WTC11 (cell line): Measurements from ENCODE around the gene EXTL1. TPM values are rescaled to one million over a fixed set of nuclear protein-coding genes. Genes with fewer than 3 reads are reported as not detected.
A peak's percentile ranks its signal among the peaks of the same experiment; 100 is the strongest.

Experiments
- ATAC-seq: fragments of 200-7000 bp; cut with Tn5 transposase; 2 replicates; pipeline ENCODE4 v1.10.0; 2021; ENCODE audit warnings: mild to moderate bottlenecking, moderate library complexity
- CTCF ChIA-PET: fragments of 300-600 bp; sonication (Branson Sonifier 250); formaldehyde crosslinking; loops from one replicate; lab custom pipeline; 2021; ENCODE audit warnings: antibody characterized with exemption; lab: Charles Lee
- POLR2A ChIA-PET: fragments of 350-600 bp; sonication (Branson Sonifier 250); formaldehyde crosslinking; loops from one replicate; lab custom pipeline; 2021; ENCODE audit warnings: antibody characterized with exemption; lab: Charles Lee
- DNase-seq: peaks from one replicate; pipeline ENCODE4 v3.0.0; 2021; ENCODE audit warnings: low spot score
- H3K27ac Mint-ChIP-seq: 2 replicates; pipeline ENCODE4 v1.8.0; 2021; ENCODE audit warnings: mixed read lengths
- H3K27me3 Mint-ChIP-seq: 2 replicates; pipeline ENCODE4 v1.8.0; 2021; ENCODE audit warnings: low read depth, mild to moderate bottlenecking, moderate library complexity, mixed read lengths
- H3K36me3 Mint-ChIP-seq: 2 replicates; pipeline ENCODE4 v1.8.0; 2021; ENCODE audit warnings: mixed read lengths
- H3K4me1 Mint-ChIP-seq: 2 replicates; pipeline ENCODE4 v1.8.0; 2022; ENCODE audit warnings: mixed read lengths
- H3K4me3 Mint-ChIP-seq: 2 replicates; pipeline ENCODE4 v1.8.0; 2021; ENCODE audit warnings: mild to moderate bottlenecking, moderate library complexity, mixed read lengths
- H3K9me3 Mint-ChIP-seq: 2 replicates; pipeline ENCODE4 v1.8.0; 2021; ENCODE audit warnings: mixed read lengths
- AR ChIP-seq: fragments of 250-450 bp; sonication (Bioruptor Pico); IDR thresholded peaks from 2 replicates; pipeline ENCODE4 v1.9.0; 2021; ENCODE audit warnings: mild to moderate bottlenecking
- CDX4 ChIP-seq: fragments of 250-450 bp; sonication (Bioruptor Pico); IDR thresholded peaks from 2 replicates; pipeline ENCODE4 v1.9.0; 2021; ENCODE audit warnings: moderate library complexity, mild to moderate bottlenecking, inconsistent platforms, borderline replicate concordance
- EMX1 ChIP-seq: fragments of 250-450 bp; sonication (Bioruptor Pico); IDR thresholded peaks from 2 replicates; pipeline ENCODE4 v1.8.0; 2021; ENCODE audit warnings: mild to moderate bottlenecking
- FOXJ3 ChIP-seq: sonication (generic); formaldehyde crosslinking; IDR thresholded peaks from 2 replicates; pipeline ENCODE4 v1.9.0; 2021; ENCODE audit warnings: missing genetic modification reagents, mild to moderate bottlenecking, borderline replicate concordance
- FOXP4 ChIP-seq: sonication (generic); formaldehyde crosslinking; IDR thresholded peaks from 2 replicates; pipeline ENCODE4 v1.8.0; 2022; ENCODE audit warnings: mild to moderate bottlenecking, missing genetic modification reagents
- GABPB1 ChIP-seq: sonication (generic); formaldehyde crosslinking; IDR thresholded peaks from 2 replicates; pipeline ENCODE4 v1.8.1; 2023; ENCODE audit warnings: mild to moderate bottlenecking, missing genetic modification reagents
- GRHL2 ChIP-seq: fragments of 250-450 bp; sonication (Bioruptor Pico); IDR thresholded peaks from 2 replicates; pipeline ENCODE4 v1.8.0; 2022; ENCODE audit warnings: mild to moderate bottlenecking, moderate library complexity; ENCODE audit not compliant: insufficient replicate concordance, severe bottlenecking
- NFYB ChIP-seq: sonication (generic); formaldehyde crosslinking; conservative IDR thresholded peaks from 2 replicates; pipeline ENCODE4 v1.8.0; 2022; ENCODE audit warnings: low read depth, missing genetic modification reagents
- NR1H2 ChIP-seq: sonication (generic); formaldehyde crosslinking; IDR thresholded peaks from 2 replicates; pipeline ENCODE4 v1.9.0; 2021; ENCODE audit warnings: mild to moderate bottlenecking, moderate library complexity, missing genetic modification reagents
- NR2C2 ChIP-seq: sonication (generic); formaldehyde crosslinking; IDR thresholded peaks from 2 replicates; pipeline ENCODE4 v1.8.0; 2022; ENCODE audit warnings: mild to moderate bottlenecking, missing genetic modification reagents
- SMAD3 ChIP-seq: sonication (generic); formaldehyde crosslinking; IDR thresholded peaks from 2 replicates; pipeline ENCODE4 v1.8.0; 2022; ENCODE audit warnings: missing genetic modification reagents, mild to moderate bottlenecking, borderline replicate concordance
- SP1 ChIP-seq: sonication (generic); formaldehyde crosslinking; conservative IDR thresholded peaks from 2 replicates; pipeline ENCODE4 v1.8.1; 2022; ENCODE audit warnings: missing genetic modification reagents
- TEAD1 ChIP-seq: sonication (generic); formaldehyde crosslinking; IDR thresholded peaks from 2 replicates; pipeline ENCODE4 v1.8.0; 2022; ENCODE audit warnings: mild to moderate bottlenecking, missing genetic modification reagents
- TEAD4 ChIP-seq: sonication (generic); formaldehyde crosslinking; IDR thresholded peaks from 2 replicates; pipeline ENCODE4 v1.8.0; 2022; ENCODE audit warnings: mild to moderate bottlenecking, missing genetic modification reagents
- USF2 ChIP-seq: sonication (generic); formaldehyde crosslinking; IDR thresholded peaks from 2 replicates; pipeline ENCODE4 v1.8.1; 2023; ENCODE audit warnings: mild to moderate bottlenecking, missing genetic modification reagents, moderate library complexity
- ZBTB21 ChIP-seq: sonication (generic); formaldehyde crosslinking; IDR thresholded peaks from 2 replicates; pipeline ENCODE4 v1.8.1; 2023; ENCODE audit warnings: mild to moderate bottlenecking, missing genetic modification reagents, borderline replicate concordance
- ZNF281 ChIP-seq: sonication (generic); formaldehyde crosslinking; IDR thresholded peaks from 2 replicates; pipeline ENCODE4 v1.8.0; 2023; ENCODE audit warnings: mild to moderate bottlenecking, missing genetic modification reagents
- ZNF317 ChIP-seq: sonication (generic); formaldehyde crosslinking; IDR thresholded peaks from 2 replicates; pipeline ENCODE4 v1.8.1; 2023; ENCODE audit warnings: low read depth, mild to moderate bottlenecking, moderate library complexity, missing genetic modification reagents, borderline replicate concordance
- ZNF396 ChIP-seq: fragments of 250-450 bp; sonication (Bioruptor Pico); IDR thresholded peaks from 2 replicates; pipeline ENCODE4 v1.8.0; 2021; ENCODE audit warnings: mild to moderate bottlenecking, moderate library complexity, borderline replicate concordance
- ZNF416 ChIP-seq: fragments of 250-450 bp; sonication (Bioruptor Pico); IDR thresholded peaks from 2 replicates; pipeline ENCODE4 v1.9.0; 2021; ENCODE audit warnings: mild to moderate bottlenecking, inconsistent platforms
- ZNF423 ChIP-seq: fragments of 250-450 bp; sonication (Bioruptor Pico); IDR thresholded peaks from 2 replicates; pipeline ENCODE4 v2.1.2; 2022; ENCODE audit warnings: mild to moderate bottlenecking, moderate library complexity
- ZNF532 ChIP-seq: fragments of 250-450 bp; sonication (Bioruptor Pico); IDR thresholded peaks from 2 replicates; pipeline ENCODE4 v1.9.0; 2021; ENCODE audit warnings: mild to moderate bottlenecking, borderline replicate concordance
- total RNA-seq: library from RNA; stranded (reverse); gene quantifications from 3 replicates; pipeline ENCODE4 v1.2.3, GENCODE V29; 2021

Gene EXTL1
- total RNA-seq, 1 experiment from 2014 or later, result 2.1 TPM

GRCh38 chr1:26044971-26045721, 23.6 kb downstream of the EXTL1 start (continued):
- no peak for TF ChIP-seq ZNF532 (CRISPR knock-in tag)
- TF ChIP-seq ZBTB21, result no peak
- no peak for TF ChIP-seq TEAD1 (CRISPR knock-in tag)
- no peak for TF ChIP-seq NR2C2 (CRISPR knock-in tag)
- TF ChIP-seq GRHL2, result no peak
- TF ChIP-seq GABPB1 (CRISPR knock-in tag), result no peak
- TF ChIP-seq ZNF317 (CRISPR knock-in tag), result no peak
- no peak for TF ChIP-seq EMX1 (CRISPR knock-in tag)
- TF ChIP-seq ZNF281 (CRISPR knock-in tag), result no peak

- POLR2A ChIA-PET, result no interaction called here
- peak within 1 kb of the TSS; percentile 59 for H3K4me3 Mint-ChIP-seq
- peak; percentile 51 for ATAC-seq
- TF ChIP-seq AR (CRISPR knock-in tag) (no peak), CDX4 (CRISPR knock-in tag) (no peak), FOXJ3 (no peak), ZNF416 (no peak), ZNF423 (CRISPR knock-in tag) (no peak), FOXP4 (CRISPR knock-in tag) (peak; percentile 47; the same call in 1 of the 2 replicates), NFYB (CRISPR knock-in tag) (no peak), NR1H2 (CRISPR knock-in tag) (no peak), ZNF396 (CRISPR knock-in tag) (no peak), TEAD4 (CRISPR knock-in tag) (no peak), SP1 (CRISPR knock-in tag) (no peak), NR2C2 (CRISPR knock-in tag) (no peak), SMAD3 (CRISPR knock-in tag) (no peak), USF2 (CRISPR knock-in tag) (no peak)
These were observed 24.2 kb downstream of the EXTL1 start, which contains the start of gene SLC30A2 for GRCh38 chr1:26045722-26046245. TSS of gene SLC30A2 (minus strand) at chr1:26046118. CDS start at chr1:26045896, 222 bp downstream.

More at GRCh38 chr1:26045722-26046245, 24.2 kb downstream of the EXTL1 start, which contains the start of gene SLC30A2:
- H3K36me3 Mint-ChIP-seq, result no peaks in the 10 kb centered on the region
- H3K4me1 Mint-ChIP-seq, result peaks cover 3% of the 10 kb centered on the region
- peak; percentile 47 for DNase-seq
- H3K9me3 Mint-ChIP-seq, result no peaks in the 10 kb centered on the region
- CTCF ChIA-PET, result interaction anchor here (0.7 to 3.7 kb wide), 8 partner anchors 8 to 276 kb away, joined by 3 to 55 read pairs (median 3); partner anchors contain the start of gene ZNF593
- H3K27ac Mint-ChIP-seq, result no peak within 1 kb of the TSS
- peaks cover 93% of the 10 kb centered on the region for H3K27me3 Mint-ChIP-seq
